Epithelial cell of esophagus (primary cell): ENCODE measurements around the gene ALKBH5.
A peak's percentile ranks its signal among the peaks of the same experiment; 100 is the strongest.

Source experiments
- DNase-seq: peaks from one replicate; pipeline ENCODE4 v3.0.0; 2010; ENCODE audit warnings: low read depth
- H3K4me3 ChIP-seq: 2 replicates; pipeline ENCODE4 v1.5.1; 2011; ENCODE audit warnings: mild to moderate bottlenecking, low read length, control low read depth
- CTCF ChIP-seq: IDR thresholded peaks from 2 replicates; pipeline ENCODE4 v1.5.1; 2011; ENCODE audit warnings: low read depth, mild to moderate bottlenecking, low read length, control low read depth, inconsistent platforms; ENCODE audit not compliant: insufficient read depth; ENCODE audit errors: missing control alignments

ALKBH5 gene

GRCh38 chr17:18191236-18191667 lies 7.6 kb downstream of the ALKBH5 start:
- H3K4me3 ChIP-seq = no peak overlapping the region
- DNase-seq = no peak
- no peak for TF ChIP-seq CTCF

- TF ChIP-seq CTCF = peak; percentile 16
- H3K4me3 ChIP-seq = no peak overlapping the region
- no peak for DNase-seq
Measured at GRCh38 chr17:18191967-18192366, 8.3 kb downstream of the ALKBH5 start.

GRCh38 chr17:18194394-18194793 lies 10.8 kb downstream of the ALKBH5 start:
- DNase-seq = no peak
- no peak for TF ChIP-seq CTCF
- H3K4me3 ChIP-seq = no peak overlapping the region

- DNase-seq = peak; percentile 48
- no peak overlapping the region for H3K4me3 ChIP-seq
- TF ChIP-seq CTCF = no peak
Measured at GRCh38 chr17:18194804-18195203, 11.2 kb downstream of the ALKBH5 start.

GRCh38 chr17:18195246-18195645 lies 11.6 kb downstream of the ALKBH5 start:
- TF ChIP-seq CTCF = no peak
- DNase-seq = no peak
- no peak overlapping the region for H3K4me3 ChIP-seq

GRCh38 chr17:18197535-18198194 lies 14.0 kb downstream of the ALKBH5 start:
- no peak for DNase-seq
- TF ChIP-seq CTCF = no peak
- no peak overlapping the region for H3K4me3 ChIP-seq

- TF ChIP-seq CTCF = no peak
- H3K4me3 ChIP-seq = no peak overlapping the region
- DNase-seq = no peak
Measured at GRCh38 chr17:18198530-18198929, 14.9 kb downstream of the ALKBH5 start.
